AG09319 (cell line): ENCODE measurements around the gene PDLIM4.
A peak's percentile ranks its signal among the peaks of the same experiment; 100 is the strongest.

ENCODE experiments used
- DNase-seq: peaks from one replicate; pipeline ENCODE4 v3.0.0-alpha.2; 2010; ENCODE audit warnings: low read depth; ENCODE audit errors: extremely low read depth
- TF ChIP-seq, protein P1 (sequence below): IDR thresholded peaks from 2 replicates; pipeline ENCODE4 v1.5.1; 2011; ENCODE audit warnings: low read depth, mild to moderate bottlenecking, inconsistent platforms, low read length, moderate library complexity

Gene PDLIM4

DNA sequence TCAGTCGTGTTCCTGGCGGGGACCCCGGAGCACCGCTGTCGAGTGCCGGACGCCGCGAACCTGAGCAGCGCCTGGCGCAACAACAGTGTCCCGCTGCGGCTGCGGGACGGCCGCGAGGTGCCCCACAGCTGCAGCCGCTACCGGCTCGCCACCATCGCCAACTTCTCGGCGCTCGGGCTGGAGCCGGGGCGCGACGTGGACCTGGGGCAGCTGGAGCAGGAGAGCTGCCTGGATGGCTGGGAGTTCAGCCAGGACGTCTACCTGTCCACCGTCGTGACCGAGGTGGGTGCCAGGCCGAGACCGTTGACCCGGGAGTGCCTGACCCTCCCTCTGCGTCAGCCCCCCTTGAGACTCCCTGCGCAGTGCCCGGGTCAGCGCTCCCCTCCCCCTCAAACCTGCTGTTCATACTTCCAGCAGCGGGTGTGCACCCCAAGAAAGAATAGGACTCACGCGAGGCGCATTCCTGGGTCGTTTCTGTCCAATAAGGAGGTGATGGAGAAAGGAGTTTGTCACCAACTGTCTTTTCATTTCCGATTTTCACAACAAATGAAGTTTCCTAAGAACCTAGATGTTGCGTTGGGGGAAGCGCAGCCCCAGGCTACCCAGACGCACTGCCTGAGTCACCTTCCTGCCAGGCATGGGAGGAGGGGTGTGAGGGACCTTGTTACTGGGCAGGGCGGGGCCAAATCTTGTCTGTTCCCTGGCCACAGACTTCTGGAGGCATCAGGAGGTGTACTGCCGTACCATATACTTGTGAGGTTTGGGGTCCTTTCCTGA, 37.4 kb downstream of the PDLIM4 start:
- DNase-seq, result peak; percentile 38

DNA sequence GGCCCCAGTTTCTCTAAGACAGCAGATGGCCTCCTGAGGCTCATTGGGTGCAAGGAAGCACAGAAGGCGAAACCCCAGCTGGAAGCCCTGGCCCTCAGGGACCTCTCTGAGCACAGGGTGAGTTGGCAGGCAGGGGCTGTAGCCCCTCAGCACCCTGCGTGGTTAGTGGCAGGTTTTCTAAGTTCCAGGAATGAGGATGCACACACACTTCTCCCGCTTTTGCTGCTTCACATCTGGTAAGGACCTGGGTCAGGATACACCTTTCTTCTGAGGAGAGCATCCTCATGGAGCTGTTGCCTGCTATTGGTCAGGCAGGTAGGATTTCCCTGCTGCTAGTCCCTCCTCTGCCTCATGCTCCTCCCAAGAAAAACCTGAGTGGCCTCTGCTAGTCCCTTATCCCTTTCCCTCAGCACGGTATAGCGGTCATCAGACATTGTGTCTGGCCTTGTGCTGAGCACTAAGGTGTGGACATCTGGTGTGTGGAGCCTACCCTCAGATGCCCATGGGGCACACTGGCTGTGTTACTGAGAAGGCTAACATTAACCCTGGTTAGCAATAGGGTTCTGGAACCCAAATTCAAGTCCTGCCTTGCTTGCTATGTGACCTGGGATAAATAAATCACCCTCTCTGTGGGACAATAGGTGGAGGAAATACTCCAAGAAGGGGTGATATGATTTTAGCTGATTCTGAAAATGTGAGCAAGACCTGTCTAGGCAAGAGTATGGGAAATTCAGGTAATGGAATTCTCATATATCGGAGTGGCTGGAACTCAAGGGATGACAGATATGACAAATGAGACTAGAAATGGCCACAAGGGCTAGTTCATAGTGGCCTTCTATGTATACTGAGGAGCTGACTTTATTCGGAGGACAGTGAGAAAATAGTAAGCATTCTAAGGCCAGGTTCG, 38.3 kb downstream of the PDLIM4 start:
- TF ChIP-seq, protein P1, sequence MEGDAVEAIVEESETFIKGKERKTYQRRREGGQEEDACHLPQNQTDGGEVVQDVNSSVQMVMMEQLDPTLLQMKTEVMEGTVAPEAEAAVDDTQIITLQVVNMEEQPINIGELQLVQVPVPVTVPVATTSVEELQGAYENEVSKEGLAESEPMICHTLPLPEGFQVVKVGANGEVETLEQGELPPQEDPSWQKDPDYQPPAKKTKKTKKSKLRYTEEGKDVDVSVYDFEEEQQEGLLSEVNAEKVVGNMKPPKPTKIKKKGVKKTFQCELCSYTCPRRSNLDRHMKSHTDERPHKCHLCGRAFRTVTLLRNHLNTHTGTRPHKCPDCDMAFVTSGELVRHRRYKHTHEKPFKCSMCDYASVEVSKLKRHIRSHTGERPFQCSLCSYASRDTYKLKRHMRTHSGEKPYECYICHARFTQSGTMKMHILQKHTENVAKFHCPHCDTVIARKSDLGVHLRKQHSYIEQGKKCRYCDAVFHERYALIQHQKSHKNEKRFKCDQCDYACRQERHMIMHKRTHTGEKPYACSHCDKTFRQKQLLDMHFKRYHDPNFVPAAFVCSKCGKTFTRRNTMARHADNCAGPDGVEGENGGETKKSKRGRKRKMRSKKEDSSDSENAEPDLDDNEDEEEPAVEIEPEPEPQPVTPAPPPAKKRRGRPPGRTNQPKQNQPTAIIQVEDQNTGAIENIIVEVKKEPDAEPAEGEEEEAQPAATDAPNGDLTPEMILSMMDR, result no peak

More for the DNA sequence above, 37.4 kb downstream of the PDLIM4 start:
- TF ChIP-seq, protein P1, result no peak

GRCh38 chr5:132296412-132297016, 39.0 kb downstream of the PDLIM4 start:
- TF ChIP-seq, protein P1, result no peak
- no peak for DNase-seq

More for the DNA sequence above, 38.3 kb downstream of the PDLIM4 start:
- DNase-seq, result no peak

GRCh38 chr5:132297211-132297940, 39.9 kb downstream of the PDLIM4 start:
- TF ChIP-seq, protein P1, result no peak
- DNase-seq, result no peak

GRCh38 chr5:132298298-132299212, 41.1 kb downstream of the PDLIM4 start:
- peak; percentile 24 for DNase-seq
- TF ChIP-seq, protein P1, result no peak

GRCh38 chr5:132299917-132300316, 42.4 kb downstream of the PDLIM4 start:
- TF ChIP-seq, protein P1, result no peak
- no peak for DNase-seq
